Stomach (tissue), 4 donors: ENCODE data around the gene STRA6.

Experiments used
- POLR2A ChIP-seq, 4 donors: fragments of 450-650 bp; IDR thresholded peaks; one replicate each; pipeline ENCODE4 v1.6.1; 2016; ENCODE audit warnings: antibody characterized with exemption in 4 of 4, control low read depth in 2 of 4, mild to moderate bottlenecking in 1 of 4, moderate library complexity in 1 of 4
- POLR2AphosphoS5 ChIP-seq, 3 donors: sonication (generic); formaldehyde crosslinking; IDR thresholded peaks; one replicate each; pipeline ENCODE4 v1.6.1; 2016; ENCODE audit warnings: antibody characterized with exemption in 3 of 3
- TF ChIP-seq, protein P1 (sequence below), 7 experiments: fragments of 450-650 bp in 4 of 7; fragments of 200-600 bp in 3 of 7; sonication (generic) in 3 of 7; IDR thresholded peaks; one replicate each; pipeline ENCODE4 v1.5.1; 2016 to 2019; ENCODE audit warnings: antibody characterized with exemption in 7 of 7, control low read depth in 2 of 7, mild to moderate bottlenecking in 1 of 7

- TF ChIP-seq, protein P1, sequence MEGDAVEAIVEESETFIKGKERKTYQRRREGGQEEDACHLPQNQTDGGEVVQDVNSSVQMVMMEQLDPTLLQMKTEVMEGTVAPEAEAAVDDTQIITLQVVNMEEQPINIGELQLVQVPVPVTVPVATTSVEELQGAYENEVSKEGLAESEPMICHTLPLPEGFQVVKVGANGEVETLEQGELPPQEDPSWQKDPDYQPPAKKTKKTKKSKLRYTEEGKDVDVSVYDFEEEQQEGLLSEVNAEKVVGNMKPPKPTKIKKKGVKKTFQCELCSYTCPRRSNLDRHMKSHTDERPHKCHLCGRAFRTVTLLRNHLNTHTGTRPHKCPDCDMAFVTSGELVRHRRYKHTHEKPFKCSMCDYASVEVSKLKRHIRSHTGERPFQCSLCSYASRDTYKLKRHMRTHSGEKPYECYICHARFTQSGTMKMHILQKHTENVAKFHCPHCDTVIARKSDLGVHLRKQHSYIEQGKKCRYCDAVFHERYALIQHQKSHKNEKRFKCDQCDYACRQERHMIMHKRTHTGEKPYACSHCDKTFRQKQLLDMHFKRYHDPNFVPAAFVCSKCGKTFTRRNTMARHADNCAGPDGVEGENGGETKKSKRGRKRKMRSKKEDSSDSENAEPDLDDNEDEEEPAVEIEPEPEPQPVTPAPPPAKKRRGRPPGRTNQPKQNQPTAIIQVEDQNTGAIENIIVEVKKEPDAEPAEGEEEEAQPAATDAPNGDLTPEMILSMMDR (IDR thresholded peaks at IDR 0.05) = no peak
- no peak for TF ChIP-seq POLR2A (IDR thresholded peaks at IDR 0.05)
- TF ChIP-seq POLR2AphosphoS5 (IDR thresholded peaks at IDR 0.05) = no peak
Measured at GRCh38 chr15:74188216-74188615, 14.4 kb downstream of the STRA6 start.
